OCI-LY7 (cell line): ENCODE measurements around the gene LIPT2. TPM values are rescaled to one million over a fixed set of nuclear protein-coding genes. Genes with fewer than 3 reads are reported as not detected.

Source experiments
- BruUV-seq: library from RNA; stranded (reverse); fragments of 400-500 nt; replicated peaks from 2 replicates; lab custom pipeline; 2021; lab: Mats Ljungman, UMichigan
- CTCF ChIA-PET: fragments of 300-600 bp; sonication (Branson Sonifier 250); formaldehyde crosslinking; loops from one replicate; lab custom pipeline; 2022; ENCODE audit warnings: antibody characterized with exemption; ENCODE audit not compliant: unreplicated experiment; lab: Charles Lee
- POLR2A ChIA-PET: fragments of 300-600 bp; sonication (Branson Sonifier 250); formaldehyde crosslinking; loops from one replicate; lab custom pipeline; 2022; ENCODE audit warnings: antibody characterized with exemption; lab: Charles Lee
- DNase-seq: peaks from one replicate; pipeline ENCODE4 v3.0.0-alpha.2; 2015; ENCODE audit warnings: low spot score
- H2AFZ ChIP-seq: fragments of 200-600 bp; sonication (generic), shearing (Covaris generic); 2 replicates; pipeline ENCODE4 v1.6.1; 2014; ENCODE audit warnings: mild to moderate bottlenecking, antibody characterized with exemption, low read length, moderate library complexity
- H3K27ac ChIP-seq: fragments of 200-600 bp; sonication (generic); 2 replicates; pipeline ENCODE4 v1.5.1; 2014; ENCODE audit warnings: mixed run types, low read depth, mild to moderate bottlenecking, moderate library complexity, low read length, inconsistent platforms; ENCODE audit not compliant: poor library complexity, severe bottlenecking
- H3K36me3 ChIP-seq: fragments of 200-600 bp; sonication (generic); 2 replicates; pipeline ENCODE4 v1.6.1; 2014; ENCODE audit warnings: mild to moderate bottlenecking, antibody characterized with exemption, low read length, moderate library complexity, mixed read lengths; ENCODE audit not compliant: insufficient read depth
- H3K4me1 ChIP-seq: fragments of 200-600 bp; sonication (generic); 2 replicates; pipeline ENCODE4 v1.5.1; 2014; ENCODE audit warnings: mild to moderate bottlenecking, low read length; ENCODE audit not compliant: insufficient read depth, poor library complexity, severe bottlenecking
- H3K4me2 ChIP-seq: fragments of 200-600 bp; sonication (generic); 2 replicates; pipeline ENCODE4 v1.6.1; 2014; ENCODE audit warnings: mild to moderate bottlenecking, low read length
- H3K4me3 ChIP-seq: fragments of 200-600 bp; sonication (generic); 2 replicates; pipeline ENCODE4 v1.5.1; 2014; ENCODE audit warnings: mild to moderate bottlenecking, low read depth, low read length; ENCODE audit not compliant: poor library complexity, severe bottlenecking
- H3K79me2 ChIP-seq: fragments of 200-600 bp; sonication (generic); 2 replicates; pipeline ENCODE4 v1.6.1; 2016; ENCODE audit warnings: low read depth, mild to moderate bottlenecking, low read length, moderate library complexity, mixed read lengths; ENCODE audit not compliant: insufficient read depth
- H3K9me2 ChIP-seq: fragments of 200-600 bp; sonication (generic); 2 replicates; pipeline ENCODE4 v1.6.1; 2016; ENCODE audit warnings: mild to moderate bottlenecking, low read length, mixed read lengths; ENCODE audit not compliant: insufficient read depth
- H3K9me3 ChIP-seq: fragments of 200-600 bp; sonication (generic); 2 replicates; pipeline ENCODE4 v1.6.1; 2014; ENCODE audit warnings: mild to moderate bottlenecking, mixed run types, low read length, mixed read lengths
- H4K20me1 ChIP-seq: fragments of 200-600 bp; sonication (generic); 2 replicates; pipeline ENCODE4 v1.6.1; 2014; ENCODE audit warnings: mild to moderate bottlenecking, antibody characterized with exemption, low read length, moderate library complexity, mixed read lengths; ENCODE audit not compliant: insufficient read depth
- CTCF ChIP-seq: fragments of 200-600 bp; sonication (generic); conservative IDR thresholded peaks from 2 replicates; pipeline ENCODE4 v1.5.1; 2014; ENCODE audit warnings: mild to moderate bottlenecking, antibody characterized with exemption, low read length, moderate library complexity, mixed read lengths
- EZH2phosphoT487 ChIP-seq: fragments of 200-600 bp; sonication (generic); IDR thresholded peaks from 2 replicates; pipeline ENCODE4 v1.6.1; 2018; ENCODE audit warnings: low read depth, borderline replicate concordance, mild to moderate bottlenecking, mixed run types, antibody characterized with exemption, low read length, moderate library complexity, mixed read lengths
- intact Hi-C: fragments of 100-400 bp; cut with micrococcal nuclease; formaldehyde crosslinking; loops from one replicate; pipeline ENCODE4 v1.10.0; 2022; ENCODE audit not compliant: unreplicated experiment
- small RNA-seq: library from RNA; depleted of rRNA; stranded (forward); fragments of <200 nt; gene quantifications from one replicate; pipeline ENCODE3, GENCODE V24; 2014
- total RNA-seq, 2 experiments: library from RNA; depleted of rRNA in 1 of 2; stranded (reverse); fragments of >200 nt in 1 of 2; shearing (Covaris generic) in 1 of 2; gene quantifications; 2 replicates each; pipeline ENCODE4 v1.2.3, GENCODE V29; 2014 to 2022

LIPT2 gene
- total RNA-seq, 2 experiments from 2014 or later, result 10.9 to 14.3 TPM

- ChIA-PET POLR2A (no interaction called here), CTCF (interaction anchor here (0.6 kb wide), 1 partner anchor 53 kb away, joined by 3 read pairs; no protein-coding TSS in a partner anchor)
- no TSS peak for BruUV-seq
- Histone ChIP-seq H2AFZ (no peak overlapping the region), H3K4me2 (no peak overlapping the region), H3K4me1 (no peaks in the 10 kb centered on the region), H3K79me2 (no peaks in the 10 kb centered on the region), H3K36me3 (no peaks in the 10 kb centered on the region), H3K4me3 (no peak overlapping the region), H4K20me1 (no peaks in the 10 kb centered on the region), H3K9me2 (no peaks in the 10 kb centered on the region), H3K9me3 (no peaks in the 10 kb centered on the region), H3K27ac (no peak overlapping the region)
- intact Hi-C loops, result no loop called here
- no peak for TF ChIP-seq CTCF
- TF ChIP-seq EZH2phosphoT487, result no peak
- DNase-seq, result no peak
These were observed 50.3 kb downstream of the LIPT2 start for GRCh38 chr11:74443071-74443864.

DNA sequence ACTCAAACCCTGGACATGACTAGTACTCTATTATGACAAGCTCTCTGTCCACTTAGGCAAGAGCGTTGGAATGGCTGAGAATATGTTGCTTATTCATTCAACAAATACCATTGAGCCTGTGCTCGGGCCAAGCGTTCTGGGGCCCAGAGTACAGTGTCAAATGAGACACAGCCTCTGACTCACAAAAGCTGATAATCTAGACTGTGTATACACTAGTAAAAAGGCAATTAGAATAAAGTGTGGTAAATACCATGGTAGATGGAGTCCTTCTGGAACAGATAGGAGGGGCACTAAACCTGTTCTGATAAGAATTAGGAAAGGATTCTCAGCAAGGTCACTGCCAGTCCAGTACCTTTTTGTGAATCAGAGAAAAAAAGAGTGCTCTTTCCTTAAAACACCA lies 50.9 kb downstream of the LIPT2 start:
- DNase-seq, result no peak
- no peaks in the 10 kb centered on the region for H3K9me2 ChIP-seq
- H3K27ac ChIP-seq, result no peak overlapping the region
- H3K36me3 ChIP-seq, result no peaks in the 10 kb centered on the region
- intact Hi-C loops, result no loop called here
- no TSS peak for BruUV-seq
- H3K4me1 ChIP-seq, result no peaks in the 10 kb centered on the region
- H4K20me1 ChIP-seq, result no peaks in the 10 kb centered on the region
- H2AFZ ChIP-seq, result no peak overlapping the region
- no peak overlapping the region for H3K4me3 ChIP-seq
- H3K4me2 ChIP-seq, result no peak overlapping the region
- CTCF ChIA-PET, result no interaction called here
- H3K9me3 ChIP-seq, result no peaks in the 10 kb centered on the region
- no peaks in the 10 kb centered on the region for H3K79me2 ChIP-seq
- POLR2A ChIA-PET, result no interaction called here
- TF ChIP-seq CTCF, result no peak
- TF ChIP-seq EZH2phosphoT487, result no peak

Small RNA genes lying within 50 kb of the gene (small RNA-seq; reads per million reads assigned to genes)
- not detected for gene CYCSP27

Other genes starting within 250 kb of the LIPT2 start
- gene P4HA3, start 182.1 kb downstream of the LIPT2 start, total RNA-seq (2014; rRNA removed; shearing (Covaris generic)), result not detected in 2 replicates
- gene P4HA3, start 182.1 kb downstream of the LIPT2 start, total RNA-seq (2022), result not detected in 2 replicates
- gene PGM2L1, start 95.3 kb downstream of the LIPT2 start, total RNA-seq (2014; rRNA removed; shearing (Covaris generic)), result 0.28 and 0.79 TPM in 2 replicates
- gene PGM2L1, start 95.3 kb downstream of the LIPT2 start, total RNA-seq (2022), result 0.78 and 0.87 TPM in 2 replicates
- gene KCNE3, start 26.2 kb downstream of the LIPT2 start, total RNA-seq (2014; rRNA removed; shearing (Covaris generic)), result not detected in 2 replicates
- not detected in 2 replicates for gene KCNE3, start 26.2 kb downstream of the LIPT2 start, total RNA-seq (2022)
- gene POLD3, start 98.9 kb upstream of the LIPT2 start, total RNA-seq (2014; rRNA removed; shearing (Covaris generic)), result 38.8 and 43.0 TPM in 2 replicates
- 39.3 and 40.7 TPM in 2 replicates for gene POLD3, start 98.9 kb upstream of the LIPT2 start, total RNA-seq (2022)
- gene CHRDL2, start 237.7 kb upstream of the LIPT2 start, total RNA-seq (2014; rRNA removed; shearing (Covaris generic)), result not detected in 2 replicates
- not detected in 2 replicates for gene CHRDL2, start 237.7 kb upstream of the LIPT2 start, total RNA-seq (2022)